ENCODE measurements around the gene GPR149.

- TF ChIP-seq CTCF (IDR thresholded peaks at IDR 0.05) (no peak), POLR2A (IDR thresholded peaks at IDR 0.05) (no peak)
These were observed 122.6 kb downstream of the GPR149 start for GRCh38 chr3:154307363-154307762.

Data from body of pancreas (tissue), 4 donors.